Neural cell (in vitro differentiated cells): Measurements from ENCODE around the gene PPIE. TPM values are rescaled to one million over a fixed set of nuclear protein-coding genes. Genes with fewer than 3 reads are reported as not detected.

Source experiments
- H2AFZ ChIP-seq: fragments of 200-600, 300-800 bp; sonication (generic), shearing (Covaris generic); 2 replicates; pipeline ENCODE4 v1.6.0; 2014; ENCODE audit warnings: low read depth, mild to moderate bottlenecking, antibody characterized with exemption, low read length, moderate library complexity
- H3F3A ChIP-seq: fragments of 200-600 bp; shearing (Covaris generic); 2 replicates; pipeline ENCODE4 v1.6.1; 2016; ENCODE audit warnings: mild to moderate bottlenecking, moderate library complexity, mixed read lengths, antibody characterized with exemption, low read length; ENCODE audit not compliant: insufficient read depth, poor library complexity, severe bottlenecking
- H3K27ac ChIP-seq: fragments of 200-600, 300-800 bp; sonication (generic), shearing (Covaris generic); 2 replicates; pipeline ENCODE4 v1.5.1; 2014; ENCODE audit warnings: mild to moderate bottlenecking, low read length, moderate library complexity
- H3K27me3 ChIP-seq: fragments of 300-800, 200-600 bp; sonication (generic), shearing (Covaris generic); 2 replicates; pipeline ENCODE4 v1.6.0; 2014; ENCODE audit warnings: mild to moderate bottlenecking, low read depth, low read length, moderate library complexity; ENCODE audit not compliant: insufficient read depth
- H3K36me3 ChIP-seq: fragments of 300-800, 200-600 bp; sonication (generic), shearing (Covaris generic); 2 replicates; pipeline ENCODE4 v1.5.1; 2014; ENCODE audit warnings: mild to moderate bottlenecking, antibody characterized with exemption, low read length, moderate library complexity; ENCODE audit not compliant: insufficient read depth
- H3K4me2 ChIP-seq: fragments of 300-800, 200-600 bp; sonication (generic), shearing (Covaris generic); 2 replicates; pipeline ENCODE4 v1.6.0; 2014; ENCODE audit warnings: mild to moderate bottlenecking, low read length
- H3K4me3 ChIP-seq: fragments of 300-800, 200-600 bp; sonication (generic), shearing (Covaris generic); 2 replicates; pipeline ENCODE4 v1.5.1; 2014; ENCODE audit warnings: mild to moderate bottlenecking, low read length, moderate library complexity
- H3K79me2 ChIP-seq: fragments of 200-600 bp; shearing (Covaris generic); replicated peaks from 2 replicates; pipeline ENCODE4 v1.6.0; 2014; ENCODE audit warnings: mild to moderate bottlenecking, low read length, moderate library complexity; ENCODE audit not compliant: insufficient read depth
- H3K9ac ChIP-seq: fragments of 300-800, 200-600 bp; sonication (generic), shearing (Covaris generic); 2 replicates; pipeline ENCODE4 v1.6.1; 2016; ENCODE audit warnings: mild to moderate bottlenecking, low read length, mixed read lengths
- H3K9me2 ChIP-seq: fragments of 200-600 bp; shearing (Covaris generic); 2 replicates; pipeline ENCODE4 v1.6.1; 2016; ENCODE audit warnings: mild to moderate bottlenecking, low read length, mixed read lengths; ENCODE audit not compliant: insufficient read depth
- H3K9me3 ChIP-seq: fragments of 200-600, 300-800 bp; sonication (generic), shearing (Covaris generic); 2 replicates; pipeline ENCODE4 v1.6.1; 2016; ENCODE audit warnings: mild to moderate bottlenecking, mixed run types, low read length, moderate library complexity, mixed read lengths
- H4K20me1 ChIP-seq: fragments of 200-600 bp; shearing (Covaris generic); 2 replicates; pipeline ENCODE4 v1.6.1; 2016; ENCODE audit warnings: mild to moderate bottlenecking, mixed run types; ENCODE audit not compliant: insufficient read depth
- EP300 ChIP-seq: fragments of 450-650 bp; conservative IDR thresholded peaks from 2 replicates; pipeline ENCODE4 v1.6.1; 2014; ENCODE audit warnings: antibody characterized with exemption, mild to moderate bottlenecking, moderate library complexity; ENCODE audit not compliant: poor library complexity, severe bottlenecking
- EZH2 ChIP-seq: fragments of 200-600, 300-800 bp; shearing (Covaris generic), sonication (generic); IDR thresholded peaks from 2 replicates; pipeline ENCODE4 v1.6.1; 2014; ENCODE audit warnings: antibody characterized with exemption, low read length, borderline replicate concordance, mild to moderate bottlenecking; ENCODE audit not compliant: insufficient read depth, poor library complexity, severe bottlenecking
- MXI1 ChIP-seq: fragments of 450-650 bp; conservative IDR thresholded peaks from 2 replicates; pipeline ENCODE4 v1.6.1; 2014; ENCODE audit warnings: antibody characterized with exemption, mild to moderate bottlenecking; ENCODE audit not compliant: poor library complexity, severe bottlenecking
- POLR2AphosphoS5 ChIP-seq: IDR thresholded peaks from 2 replicates; pipeline ENCODE4 v1.6.1; 2012
- RAD21 ChIP-seq: fragments of 450-650 bp; conservative IDR thresholded peaks from 2 replicates; pipeline ENCODE4 v1.6.1; 2014; ENCODE audit warnings: antibody characterized with exemption, mild to moderate bottlenecking, moderate library complexity
- SMC3 ChIP-seq: fragments of 450-650 bp; conservative IDR thresholded peaks from 2 replicates; pipeline ENCODE4 v1.6.1; 2014; ENCODE audit warnings: antibody characterized with exemption, mild to moderate bottlenecking, moderate library complexity; ENCODE audit not compliant: poor library complexity
- TAF1 ChIP-seq: IDR thresholded peaks from 2 replicates; pipeline ENCODE4 v1.6.1; 2012; ENCODE audit warnings: low read depth
- polyA plus RNA-seq: library from polyadenylated mRNA; depleted of rRNA; stranded (reverse); fragments of >200 nt; gene quantifications from 2 replicates; pipeline ENCODE4 v1.2.3, GENCODE V29; 2014
- TF ChIP-seq, protein P1 (sequence below): fragments of 450-650 bp; IDR thresholded peaks from 2 replicates; pipeline ENCODE4 v1.5.1; 2014; ENCODE audit warnings: antibody characterized with exemption, mild to moderate bottlenecking, moderate library complexity; ENCODE audit not compliant: poor library complexity, severe bottlenecking
- TF ChIP-seq, protein P2 (sequence below): IDR thresholded peaks from 2 replicates; pipeline ENCODE4 v1.6.1; 2012; ENCODE audit warnings: borderline replicate concordance

The PPIE gene
- polyA plus RNA-seq, 1 donor from 2014 or later, result 55.9 TPM

GRCh38 chr1:39711104-39711965 is 27.3 kb upstream of the PPIE start:
- no peak overlapping the region for H3K27ac ChIP-seq
- H3K36me3 ChIP-seq, result no peaks in the 10 kb centered on the region
- no peaks in the 10 kb centered on the region for H3F3A ChIP-seq
- H3K4me3 ChIP-seq, result no peak overlapping the region
- peaks cover 6% of the 10 kb centered on the region for H3K27me3 ChIP-seq
- H3K9me3 ChIP-seq, result no peaks in the 10 kb centered on the region
- no peak overlapping the region for H2AFZ ChIP-seq
- no peak overlapping the region for H3K4me2 ChIP-seq
- H3K79me2 ChIP-seq, result no peaks in the 10 kb centered on the region
- TF ChIP-seq EP300, result no peak
- TF ChIP-seq, protein P1, sequence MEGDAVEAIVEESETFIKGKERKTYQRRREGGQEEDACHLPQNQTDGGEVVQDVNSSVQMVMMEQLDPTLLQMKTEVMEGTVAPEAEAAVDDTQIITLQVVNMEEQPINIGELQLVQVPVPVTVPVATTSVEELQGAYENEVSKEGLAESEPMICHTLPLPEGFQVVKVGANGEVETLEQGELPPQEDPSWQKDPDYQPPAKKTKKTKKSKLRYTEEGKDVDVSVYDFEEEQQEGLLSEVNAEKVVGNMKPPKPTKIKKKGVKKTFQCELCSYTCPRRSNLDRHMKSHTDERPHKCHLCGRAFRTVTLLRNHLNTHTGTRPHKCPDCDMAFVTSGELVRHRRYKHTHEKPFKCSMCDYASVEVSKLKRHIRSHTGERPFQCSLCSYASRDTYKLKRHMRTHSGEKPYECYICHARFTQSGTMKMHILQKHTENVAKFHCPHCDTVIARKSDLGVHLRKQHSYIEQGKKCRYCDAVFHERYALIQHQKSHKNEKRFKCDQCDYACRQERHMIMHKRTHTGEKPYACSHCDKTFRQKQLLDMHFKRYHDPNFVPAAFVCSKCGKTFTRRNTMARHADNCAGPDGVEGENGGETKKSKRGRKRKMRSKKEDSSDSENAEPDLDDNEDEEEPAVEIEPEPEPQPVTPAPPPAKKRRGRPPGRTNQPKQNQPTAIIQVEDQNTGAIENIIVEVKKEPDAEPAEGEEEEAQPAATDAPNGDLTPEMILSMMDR, result peak; percentile 41
- no peak for TF ChIP-seq MXI1
- no peak for TF ChIP-seq TAF1
- no peaks in the 10 kb centered on the region for H4K20me1 ChIP-seq
- H3K9ac ChIP-seq, result no peak overlapping the region
- H3K9me2 ChIP-seq, result no peaks in the 10 kb centered on the region

- Histone ChIP-seq H3K9me3 (no peaks in the 10 kb centered on the region), H3K27ac (no peak overlapping the region), H3F3A (no peaks in the 10 kb centered on the region), H3K36me3 (no peaks in the 10 kb centered on the region), H3K79me2 (no peaks in the 10 kb centered on the region), H3K4me2 (no peak overlapping the region), H3K27me3 (peaks cover 9% of the 10 kb centered on the region), H3K4me3 (no peak overlapping the region), H3K9me2 (no peaks in the 10 kb centered on the region), H3K9ac (no peak overlapping the region), H4K20me1 (no peaks in the 10 kb centered on the region), H2AFZ (no peak overlapping the region)
- no peak for TF ChIP-seq MXI1
- no peak for TF ChIP-seq SMC3
- no peak for TF ChIP-seq POLR2AphosphoS5
- no peak for TF ChIP-seq EP300
- TF ChIP-seq EZH2, result no peak
- TF ChIP-seq, protein P1, result no peak
- no peak for TF ChIP-seq RAD21
- TF ChIP-seq, protein P2, sequence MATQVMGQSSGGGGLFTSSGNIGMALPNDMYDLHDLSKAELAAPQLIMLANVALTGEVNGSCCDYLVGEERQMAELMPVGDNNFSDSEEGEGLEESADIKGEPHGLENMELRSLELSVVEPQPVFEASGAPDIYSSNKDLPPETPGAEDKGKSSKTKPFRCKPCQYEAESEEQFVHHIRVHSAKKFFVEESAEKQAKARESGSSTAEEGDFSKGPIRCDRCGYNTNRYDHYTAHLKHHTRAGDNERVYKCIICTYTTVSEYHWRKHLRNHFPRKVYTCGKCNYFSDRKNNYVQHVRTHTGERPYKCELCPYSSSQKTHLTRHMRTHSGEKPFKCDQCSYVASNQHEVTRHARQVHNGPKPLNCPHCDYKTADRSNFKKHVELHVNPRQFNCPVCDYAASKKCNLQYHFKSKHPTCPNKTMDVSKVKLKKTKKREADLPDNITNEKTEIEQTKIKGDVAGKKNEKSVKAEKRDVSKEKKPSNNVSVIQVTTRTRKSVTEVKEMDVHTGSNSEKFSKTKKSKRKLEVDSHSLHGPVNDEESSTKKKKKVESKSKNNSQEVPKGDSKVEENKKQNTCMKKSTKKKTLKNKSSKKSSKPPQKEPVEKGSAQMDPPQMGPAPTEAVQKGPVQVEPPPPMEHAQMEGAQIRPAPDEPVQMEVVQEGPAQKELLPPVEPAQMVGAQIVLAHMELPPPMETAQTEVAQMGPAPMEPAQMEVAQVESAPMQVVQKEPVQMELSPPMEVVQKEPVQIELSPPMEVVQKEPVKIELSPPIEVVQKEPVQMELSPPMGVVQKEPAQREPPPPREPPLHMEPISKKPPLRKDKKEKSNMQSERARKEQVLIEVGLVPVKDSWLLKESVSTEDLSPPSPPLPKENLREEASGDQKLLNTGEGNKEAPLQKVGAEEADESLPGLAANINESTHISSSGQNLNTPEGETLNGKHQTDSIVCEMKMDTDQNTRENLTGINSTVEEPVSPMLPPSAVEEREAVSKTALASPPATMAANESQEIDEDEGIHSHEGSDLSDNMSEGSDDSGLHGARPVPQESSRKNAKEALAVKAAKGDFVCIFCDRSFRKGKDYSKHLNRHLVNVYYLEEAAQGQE, result no peak
- no peak for TF ChIP-seq TAF1
These were observed 26.7 kb upstream of the PPIE start for GRCh38 chr1:39711966-39712340.
